K562 (cell line): ENCODE measurements around the gene ELK4. TPM values are rescaled to one million over a fixed set of nuclear protein-coding genes. Genes with fewer than 3 reads are reported as not detected.

ENCODE experiments used
- ATAC-seq: fragments of 200-7000 bp; cut with Tn5 transposase; 3 replicates; pipeline ENCODE4 v1.9.1; 2020; ENCODE audit warnings: moderate library complexity
- BruUV-seq: library from RNA; stranded (reverse); fragments of 400-500 nt; replicated peaks from 2 replicates; lab custom pipeline; 2021; lab: Mats Ljungman, UMichigan
- CTCF ChIA-PET: fragments of 300-600 bp; formaldehyde crosslinking; extraction: SDS; loops from one replicate; lab custom pipeline; 2021; ENCODE audit warnings: low intra/inter-chr PET ratio; lab: Yijun Ruan, JAX
- POLR2A ChIA-PET: fragments of 300-600, 350-650 bp; sonication (Branson Sonifier 250); formaldehyde crosslinking; extraction: SDS; loops from one replicate; lab custom pipeline; 2021; ENCODE audit warnings: antibody characterized with exemption, inconsistent platforms; lab: Yijun Ruan, JAX
- DNase-seq, 4 experiments: peaks; one replicate each; pipeline versions ENCODE4 v3.0.0 to v3.0.0-alpha.2; 2011 to 2018; ENCODE audit warnings: low spot score in 3 of 4, mixed read lengths in 3 of 4; ENCODE audit errors: extremely low read depth in 1 of 4
- FAIRE-seq: peaks from 2 replicates; lab custom pipeline; 2011; peaks lifted over from hg19 to GRCh38; lab: Jason Lieb, UNC
- H2AFZ ChIP-seq: 2 replicates; pipeline ENCODE4 v1.6.0; 2011; ENCODE audit warnings: low read depth, low read length, control low read depth, inconsistent platforms
- H3K27ac ChIP-seq: fragments of 200-600 bp; 3 replicates; pipeline ENCODE4 v1.8.0; 2011; ENCODE audit warnings: low read depth, mild to moderate bottlenecking, control low read depth, inconsistent platforms, low read length, moderate library complexity, mixed read lengths; ENCODE audit errors: extremely low read depth
- H3K27me3 ChIP-seq, 2 experiments: fragments of 300-600 bp in 1 of 2; 2 replicates in 1 of 2; 3 replicates in 1 of 2; pipeline versions ENCODE4 v1.6.0 to v1.8.0; 2011; ENCODE audit warnings: inconsistent platforms in 2 of 2, low read length in 2 of 2, mild to moderate bottlenecking in 1 of 2, mixed read lengths in 1 of 2, moderate library complexity in 1 of 2; ENCODE audit not compliant: control insufficient read depth in 2 of 2, insufficient read depth in 2 of 2
- H3K36me3 ChIP-seq: fragments of 300-600 bp; 3 replicates; pipeline ENCODE4 v1.8.0; 2011; ENCODE audit warnings: mild to moderate bottlenecking, low read length, inconsistent platforms; ENCODE audit not compliant: control insufficient read depth, insufficient read depth
- H3K4me1 ChIP-seq, 2 experiments: fragments of 200-600 bp in 1 of 2; replicated peaks in 1 of 2; 2 replicates in 1 of 2; 3 replicates in 1 of 2; pipeline versions ENCODE4 v1.5.1 to v1.8.0; 2011; ENCODE audit warnings: inconsistent platforms in 2 of 2, low read length in 2 of 2, mild to moderate bottlenecking in 1 of 2, mixed read lengths in 1 of 2, moderate library complexity in 1 of 2; ENCODE audit not compliant: control insufficient read depth in 2 of 2, insufficient read depth in 2 of 2
- H3K4me2 ChIP-seq: 2 replicates; pipeline ENCODE4 v1.6.1; 2011; ENCODE audit warnings: low read length, control low read depth, inconsistent platforms, mixed read lengths; ENCODE audit not compliant: insufficient read depth
- H3K4me3 ChIP-seq: fragments of 200-600 bp; sonication (generic), shearing (Covaris generic); 2 replicates; pipeline ENCODE4 v1.5.1; 2016; ENCODE audit warnings: control low read depth, inconsistent platforms
- H3K79me2 ChIP-seq: fragments of 200-600 bp; 3 replicates; pipeline ENCODE4 v1.8.0; 2011; ENCODE audit warnings: low read length, inconsistent platforms; ENCODE audit not compliant: control insufficient read depth, insufficient read depth
- H3K9ac ChIP-seq, 2 experiments: 2 replicates each; pipeline versions ENCODE4 v1.6.0 to v1.6.1; 2011; ENCODE audit warnings: low read depth in 2 of 2, low read length in 2 of 2, control low read depth in 1 of 2, inconsistent platforms in 1 of 2, mild to moderate bottlenecking in 1 of 2, mixed read lengths in 1 of 2; ENCODE audit not compliant: insufficient read depth in 1 of 2
- H3K9me1 ChIP-seq: one replicate; pipeline ENCODE4 v1.6.0; 2011; ENCODE audit warnings: inconsistent platforms, mild to moderate bottlenecking, low read length, moderate library complexity; ENCODE audit not compliant: control insufficient read depth, insufficient read depth
- H3K9me3 ChIP-seq: replicated peaks from 2 replicates; pipeline ENCODE4 v1.5.1; 2011; ENCODE audit warnings: low read depth, low read length, inconsistent platforms; ENCODE audit not compliant: control insufficient read depth, insufficient read depth
- H4K20me1 ChIP-seq: replicated peaks from 2 replicates; pipeline ENCODE4 v1.6.1; 2011; ENCODE audit warnings: low read length, inconsistent platforms, mixed read lengths; ENCODE audit not compliant: control insufficient read depth, insufficient read depth
- C11orf30 ChIP-seq: fragments of 450-650 bp; IDR thresholded peaks from 2 replicates; pipeline ENCODE4 v1.6.1; 2016; ENCODE audit warnings: low read depth, mild to moderate bottlenecking
- CBFA2T3 ChIP-seq: fragments of 450-650 bp; IDR thresholded peaks from 2 replicates; pipeline ENCODE4 v1.6.1; 2017
- MBD1 ChIP-seq: fragments of 250-450 bp; sonication (Bioruptor Pico); IDR thresholded peaks from 2 replicates; pipeline ENCODE4 v1.8.0; 2022; ENCODE audit warnings: inconsistent platforms
- NCOR1 ChIP-seq: fragments of 450-650 bp; IDR thresholded peaks from 2 replicates; pipeline ENCODE4 v1.6.1; 2016; ENCODE audit warnings: mild to moderate bottlenecking, moderate library complexity
- PHTF2 ChIP-seq: fragments of 250-450 bp; sonication (Bioruptor Pico); IDR thresholded peaks from 2 replicates; pipeline ENCODE4 v1.5.0; 2021; ENCODE audit warnings: mild to moderate bottlenecking
- PRMT5 ChIP-seq: sonication (generic); formaldehyde crosslinking; IDR thresholded peaks from 2 replicates; pipeline ENCODE4 v1.5.0; 2020; ENCODE audit warnings: missing genetic modification reagents
- SREBF2 ChIP-seq: sonication (generic); formaldehyde crosslinking; IDR thresholded peaks from 2 replicates; pipeline ENCODE4 v1.4.0; 2020; ENCODE audit warnings: mild to moderate bottlenecking, missing genetic modification reagents
- ZBTB7A ChIP-seq: IDR thresholded peaks from 2 replicates; pipeline ENCODE4 v1.6.1; 2011; ENCODE audit warnings: low read depth, mild to moderate bottlenecking, low read length, moderate library complexity, borderline replicate concordance; ENCODE audit not compliant: control insufficient read depth
- ZNF212 ChIP-seq: fragments of 450-650 bp; formaldehyde crosslinking; IDR thresholded peaks from 2 replicates; pipeline ENCODE4 v1.4.0; 2020; ENCODE audit warnings: mild to moderate bottlenecking
- ZNF583 ChIP-seq: fragments of 250-450 bp; sonication (Bioruptor Pico); IDR thresholded peaks from 2 replicates; pipeline ENCODE4 v1.4.0; 2020
- ZNF766 ChIP-seq: fragments of 200-800 bp; sonication (Bioruptor generic); conservative IDR thresholded peaks from 2 replicates; pipeline ENCODE4 v1.6.1; 2016; ENCODE audit warnings: missing genetic modification characterization, missing compliant biosample characterization
- WGBS: fragments of 100-300 bp; shearing (Covaris generic); methylation state at CpG from one replicate; pipeline ENCODE4 v1.1.6; 2016; ENCODE audit warnings: low coverage, mixed read lengths; ENCODE audit not compliant: insufficient coverage; ENCODE audit errors: missing lambda C conversion rate; 5-methylcytosine and 5-hydroxymethylcytosine counted together
- in situ Hi-C: fragments of 300-500 bp; cut with MboI; formaldehyde crosslinking; loops from 4 replicates; pipeline ENCODE4 v1.15.0; 2018; ENCODE audit warnings: inconsistent platforms, mixed read lengths
- intact Hi-C: fragments of 100-400 bp; cut with micrococcal nuclease; formaldehyde crosslinking; loops from 2 replicates; pipeline ENCODE4 v1.14.2; 2022
- polyA plus RNA-seq, 8 experiments: library from polyadenylated mRNA; depleted of rRNA in 4 of 8; stranded (reverse) in 5 of 8; unstranded in 3 of 8; fragments of >200 nt; fragmentation: Nextera tagmentation in 2 of 8; fragmentation: Illumina TruSeq in 1 of 8; extraction: Ambion mirVana in 2 of 8; extraction: Trizol in 1 of 8; gene quantifications; 2 replicates each; pipeline versions ENCODE4 v1.2.1 to v1.2.3, GENCODE V29; 2011 to 2014; ENCODE audit warnings: inconsistent platforms in 1 of 8, missing spikeins in 1 of 8
- total RNA-seq, 7 experiments: library from RNA; depleted of rRNA in 6 of 7; stranded (reverse); fragments of >200 nt in 6 of 7; fragmentation: Illumina TruSeq in 2 of 7; extraction: Trizol in 2 of 7; gene quantifications; 2 replicates each; pipeline versions ENCODE4 v1.2.1 to v1.2.3, GENCODE V29; 2011 to 2021; ENCODE audit warnings: low replicate concordance in 1 of 7

The ELK4 gene
- total and polyA plus RNA-seq, 9 of the 15 experiments (the other 6 are each of a cell fraction or from before 2014, with no cell fraction given): 2.0 to 21.7 (median 9.2) TPM

- no peak overlapping the region for H2AFZ ChIP-seq
- CTCF ChIA-PET: no interaction called here
- no TSS peak for BruUV-seq
- TF ChIP-seq PHTF2 (CRISPR knock-in tag) (no peak), ZNF212 (CRISPR knock-in tag) (no peak), ZBTB7A (no peak), NCOR1 (no peak), MBD1 (CRISPR knock-in tag) (no peak), PRMT5 (CRISPR knock-in tag) (no peak), ZNF766 (no peak), CBFA2T3 (no peak), ZNF583 (CRISPR knock-in tag) (no peak), SREBF2 (no peak), C11orf30 (no peak)
- TF ChIP-seq, all 486 proteins: peak for 0
- Histone ChIP-seq H3K4me2 (no peak overlapping the region), H3K4me1 (peaks cover 2 to 6% of the 10 kb centered on the region in 2 experiments; a peak in 4 of 5 replicates), H3K27ac (no peak overlapping the region), H3K27me3 (no peaks in the 10 kb centered on the region), H3K36me3 (no peaks in the 10 kb centered on the region), H3K79me2 (no peaks in the 10 kb centered on the region), H3K4me3 (no peak overlapping the region), H3K9ac (no peak overlapping the region), H3K9me3 (no peaks in the 10 kb centered on the region), H3K9me1 (no peaks in the 10 kb centered on the region), H4K20me1 (no peaks in the 10 kb centered on the region)
- in situ Hi-C loops (no loop called here), intact Hi-C loops (no loop called here)
- DNase-seq: no peak
- FAIRE-seq: no peak
- 17% methylated on average over 11 of the region's 11 CpGs for WGBS
- ATAC-seq: no peak
- POLR2A ChIA-PET: interaction anchor here (1.4 to 3.0 kb wide), 2 partner anchors 17 to 21 kb away, joined by 3 to 10 read pairs; partner anchors contain the start of gene ELK4
These were observed 21.2 kb upstream of the ELK4 start for GRCh38 chr1:205652984-205653383.
